AG04450 (cell line): ENCODE results near the gene SLC23A1. TPM values are rescaled to one million over a fixed set of nuclear protein-coding genes. Genes with fewer than 3 reads are reported as not detected.

ENCODE experiments used
- CTCF ChIA-PET: fragments of 300-600, 350-600 bp; formaldehyde crosslinking; extraction: SDS; loops from one replicate; lab custom pipeline; 2022; ENCODE audit warnings: antibody characterized with exemption, inconsistent platforms; lab: Charles Lee
- POLR2A ChIA-PET: fragments of 350-600 bp; formaldehyde crosslinking; extraction: SDS; loops from one replicate; lab custom pipeline; 2021; ENCODE audit warnings: antibody characterized with exemption, inconsistent platforms; lab: Yijun Ruan, JAX
- DNase-seq: peaks from one replicate; pipeline ENCODE4 v3.0.0-alpha.2; 2011; ENCODE audit warnings: low read depth, low spot score
- H3K27ac ChIP-seq: one replicate; pipeline ENCODE4 v1.5.1; 2012; ENCODE audit warnings: low read depth, low read length, control low read depth
- H3K27me3 ChIP-seq: one replicate; pipeline ENCODE4 v1.6.0; 2012; ENCODE audit warnings: low read length; ENCODE audit not compliant: control insufficient read depth, insufficient read depth
- H3K4me3 ChIP-seq: 2 replicates; pipeline ENCODE4 v1.5.1; 2011; ENCODE audit warnings: mild to moderate bottlenecking, low read depth, low read length, control low read depth
- H3K9me3 ChIP-seq: 2 replicates; pipeline ENCODE4 v1.5.1; 2012; ENCODE audit warnings: low read length; ENCODE audit not compliant: control insufficient read depth, insufficient read depth
- CTCF ChIP-seq: IDR thresholded peaks from 2 replicates; pipeline ENCODE4 v1.5.1; 2011; ENCODE audit warnings: low read depth, low read length, control low read depth, inconsistent platforms
- polyA plus RNA-seq: library from polyadenylated mRNA; depleted of rRNA; stranded (reverse); fragments of >200 nt; gene quantifications from 2 replicates; pipeline ENCODE4 v1.2.3, GENCODE V29; 2011

Gene SLC23A1
- polyA plus RNA-seq, 1 experiment, result not detected

GRCh38 chr5:139403418-139403786, 20.3 kb upstream of the SLC23A1 start:
- POLR2A ChIA-PET, result interaction anchor here (0.7 to 1.3 kb wide), 2 partner anchors 61 to 110 kb away, joined by 3 to 6 read pairs; partner anchors contain the start of genes MATR3 and PAIP2
- DNase-seq, result no peak
- Histone ChIP-seq H3K27ac (peak overlapping the region; percentile 97), H3K4me3 (peak overlapping the region; percentile 71), H3K27me3 (no peaks in the 10 kb centered on the region), H3K9me3 (no peaks in the 10 kb centered on the region)
- CTCF ChIA-PET, result interaction anchor here (0.7 to 1.8 kb wide), 4 partner anchors 10 to 810 kb away, joined by 3 to 6 read pairs (median 3); no protein-coding TSS in a partner anchor
- no peak for TF ChIP-seq CTCF

- ChIA-PET POLR2A (no interaction called here), CTCF (interaction anchor here (0.7 to 1.8 kb wide), 4 partner anchors 9 to 809 kb away, joined by 3 to 6 read pairs (median 4); no protein-coding TSS in a partner anchor)
- no peaks in the 10 kb centered on the region for H3K9me3 ChIP-seq
- TF ChIP-seq CTCF, result no peak; the same call in 1 of the 2 replicates
- no peak for DNase-seq
- no peak overlapping the region for H3K4me3 ChIP-seq
- H3K27ac ChIP-seq, result no peak overlapping the region
- H3K27me3 ChIP-seq, result no peaks in the 10 kb centered on the region
Observed at GRCh38 chr5:139402561-139403158, 19.6 kb upstream of the SLC23A1 start.

GRCh38 chr5:139401546-139401945, 18.4 kb upstream of the SLC23A1 start:
- ChIA-PET POLR2A (no interaction called here), CTCF (interaction anchor here (1.1 to 1.6 kb wide), 2 partner anchors 10 to 179 kb away, joined by 3 to 4 read pairs; no protein-coding TSS in a partner anchor)
- Histone ChIP-seq H3K27ac (no peak overlapping the region), H3K4me3 (no peak overlapping the region), H3K27me3 (no peaks in the 10 kb centered on the region), H3K9me3 (no peaks in the 10 kb centered on the region)
- no peak for DNase-seq
- no peak for TF ChIP-seq CTCF

GRCh38 chr5:139399501-139400121, 16.5 kb upstream of the SLC23A1 start:
- ChIA-PET POLR2A (no interaction called here), CTCF (no interaction called here)
- DNase-seq, result no peak
- TF ChIP-seq CTCF, result no peak
- peaks cover 4% of the 10 kb centered on the region for H3K27me3 ChIP-seq
- H3K27ac ChIP-seq, result no peak overlapping the region
- H3K4me3 ChIP-seq, result no peak overlapping the region
- H3K9me3 ChIP-seq, result no peaks in the 10 kb centered on the region

GRCh38 chr5:139397921-139398320, 14.8 kb upstream of the SLC23A1 start:
- ChIA-PET POLR2A (no interaction called here), CTCF (no interaction called here)
- no peak for DNase-seq
- no peak overlapping the region for H3K27ac ChIP-seq
- no peak overlapping the region for H3K4me3 ChIP-seq
- peaks cover 16% of the 10 kb centered on the region for H3K27me3 ChIP-seq
- TF ChIP-seq CTCF, result no peak
- H3K9me3 ChIP-seq, result peaks cover 13% of the 10 kb centered on the region
